Measurements from ENCODE around the gene CASZ1. TPM values are rescaled to one million over a fixed set of nuclear protein-coding genes. Genes with fewer than 3 reads are reported as not detected.

CASZ1 gene
- total RNA-seq, 2 donors from 2014 or later, result 45.0 to 56.0 TPM

DNA sequence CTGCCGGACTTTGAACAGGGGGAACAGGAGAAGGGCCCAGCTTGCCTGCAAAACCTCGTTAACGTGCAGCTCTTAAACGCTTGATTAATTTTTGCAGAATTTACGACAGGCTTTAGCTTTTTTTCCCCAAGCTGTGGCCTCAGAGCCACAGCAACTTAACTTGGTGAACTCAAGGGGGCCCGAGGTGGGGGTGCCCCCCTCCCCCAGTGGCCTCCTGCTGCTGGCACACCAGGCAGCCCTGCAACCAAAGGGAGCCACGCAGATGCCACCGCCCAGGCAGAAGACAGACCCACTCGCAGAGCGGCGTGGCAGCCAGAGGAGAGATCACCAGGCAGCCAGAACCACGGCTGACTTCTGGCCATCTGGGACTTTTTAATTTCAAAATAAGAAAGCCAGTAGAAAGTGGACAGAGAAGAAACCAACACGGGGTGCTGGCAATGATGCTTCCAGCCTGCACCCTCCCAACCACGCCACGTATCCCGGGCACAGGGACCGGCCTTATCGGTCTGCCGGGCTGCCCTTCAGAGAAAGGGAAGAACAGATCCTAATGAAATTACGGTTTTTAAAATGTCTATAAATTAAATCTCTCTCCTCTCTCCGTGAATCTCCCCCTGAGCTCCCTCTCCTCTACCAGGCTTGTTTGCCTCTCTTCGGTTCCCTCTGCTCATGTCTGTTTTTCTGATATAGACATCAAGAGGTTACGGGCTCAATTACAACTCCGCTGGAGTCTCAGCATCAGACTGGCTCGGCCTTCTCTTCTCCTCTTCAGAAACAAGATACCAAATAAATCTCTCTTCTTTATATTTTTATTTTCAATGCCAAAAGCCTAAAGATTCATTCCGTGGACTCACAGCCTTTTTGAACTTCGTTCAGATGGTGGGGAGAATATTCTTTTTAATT, 6.4 kb downstream of the CASZ1 start:
- no peaks in the 10 kb centered on the region for H3K9me3 ChIP-seq
- peaks cover 3% of the 10 kb centered on the region for H3K27me3 ChIP-seq
- H3K4me1 ChIP-seq, result no peaks in the 10 kb centered on the region
- TF ChIP-seq, protein P1, sequence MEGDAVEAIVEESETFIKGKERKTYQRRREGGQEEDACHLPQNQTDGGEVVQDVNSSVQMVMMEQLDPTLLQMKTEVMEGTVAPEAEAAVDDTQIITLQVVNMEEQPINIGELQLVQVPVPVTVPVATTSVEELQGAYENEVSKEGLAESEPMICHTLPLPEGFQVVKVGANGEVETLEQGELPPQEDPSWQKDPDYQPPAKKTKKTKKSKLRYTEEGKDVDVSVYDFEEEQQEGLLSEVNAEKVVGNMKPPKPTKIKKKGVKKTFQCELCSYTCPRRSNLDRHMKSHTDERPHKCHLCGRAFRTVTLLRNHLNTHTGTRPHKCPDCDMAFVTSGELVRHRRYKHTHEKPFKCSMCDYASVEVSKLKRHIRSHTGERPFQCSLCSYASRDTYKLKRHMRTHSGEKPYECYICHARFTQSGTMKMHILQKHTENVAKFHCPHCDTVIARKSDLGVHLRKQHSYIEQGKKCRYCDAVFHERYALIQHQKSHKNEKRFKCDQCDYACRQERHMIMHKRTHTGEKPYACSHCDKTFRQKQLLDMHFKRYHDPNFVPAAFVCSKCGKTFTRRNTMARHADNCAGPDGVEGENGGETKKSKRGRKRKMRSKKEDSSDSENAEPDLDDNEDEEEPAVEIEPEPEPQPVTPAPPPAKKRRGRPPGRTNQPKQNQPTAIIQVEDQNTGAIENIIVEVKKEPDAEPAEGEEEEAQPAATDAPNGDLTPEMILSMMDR (IDR thresholded peaks at IDR 0.05), result no peak
- intact Hi-C loops (cut with DNase I), result loop anchor here (5.0 kb wide), 1 partner anchor 103 kb away; no protein-coding TSS in a partner anchor
- H3K36me3 ChIP-seq, result no peaks in the 10 kb centered on the region
- no peak for DNase-seq
- H3K4me3 ChIP-seq, result no peak overlapping the region
- no peak overlapping the region for H3K27ac ChIP-seq
- H3K9ac ChIP-seq (ENCODE audit: low read depth in 2 of 2, low read length in 2 of 2), result no peak overlapping the region

DNA sequence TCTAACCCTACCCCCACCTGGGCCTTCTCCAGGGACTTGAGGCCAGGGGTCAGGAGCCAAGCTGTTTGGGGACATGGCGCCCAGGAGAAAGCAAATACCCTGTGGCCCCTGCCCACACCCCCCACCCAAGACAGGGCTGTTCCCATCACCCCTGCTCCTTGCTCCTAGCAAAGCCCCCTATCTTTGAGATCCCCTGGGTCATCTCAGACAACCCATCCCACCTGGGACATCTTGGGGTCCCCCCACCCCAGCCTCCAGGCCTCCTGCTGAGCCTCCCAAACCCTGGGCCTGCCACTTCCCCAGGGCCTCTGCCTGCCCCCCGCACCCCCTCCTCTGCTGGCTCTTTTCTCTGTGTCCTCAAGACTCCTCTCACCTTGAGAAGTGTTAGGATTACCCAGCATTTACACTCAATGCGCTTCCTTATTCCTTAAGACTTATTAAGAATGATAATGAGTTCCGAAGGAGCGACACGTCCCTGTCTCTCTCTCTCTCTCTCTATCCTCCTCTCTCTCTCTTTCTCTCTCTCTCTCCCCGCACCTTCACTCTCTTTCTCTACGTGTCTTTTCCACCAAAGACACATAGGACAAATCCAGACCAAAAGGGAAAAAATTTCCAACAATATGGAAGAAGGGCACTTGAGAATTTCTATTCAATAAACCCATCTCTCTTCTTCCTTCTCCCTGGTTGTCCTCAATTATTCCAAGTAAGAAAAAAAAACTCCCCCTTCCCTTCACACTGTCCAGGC, 7.2 kb downstream of the CASZ1 start:
- Histone ChIP-seq H3K9ac (ENCODE audit: low read depth in 2 of 2, low read length in 2 of 2) (no peak overlapping the region), H3K4me1 (no peaks in the 10 kb centered on the region), H3K27me3 (peaks cover 3% of the 10 kb centered on the region), H3K27ac (no peak overlapping the region), H3K9me3 (no peaks in the 10 kb centered on the region), H3K36me3 (no peaks in the 10 kb centered on the region), H3K4me3 (no peak overlapping the region)
- no peak for DNase-seq
- intact Hi-C loops (cut with DNase I), result no loop called here
- TF ChIP-seq, protein P1 (IDR thresholded peaks at IDR 0.05), result no peak

DNA sequence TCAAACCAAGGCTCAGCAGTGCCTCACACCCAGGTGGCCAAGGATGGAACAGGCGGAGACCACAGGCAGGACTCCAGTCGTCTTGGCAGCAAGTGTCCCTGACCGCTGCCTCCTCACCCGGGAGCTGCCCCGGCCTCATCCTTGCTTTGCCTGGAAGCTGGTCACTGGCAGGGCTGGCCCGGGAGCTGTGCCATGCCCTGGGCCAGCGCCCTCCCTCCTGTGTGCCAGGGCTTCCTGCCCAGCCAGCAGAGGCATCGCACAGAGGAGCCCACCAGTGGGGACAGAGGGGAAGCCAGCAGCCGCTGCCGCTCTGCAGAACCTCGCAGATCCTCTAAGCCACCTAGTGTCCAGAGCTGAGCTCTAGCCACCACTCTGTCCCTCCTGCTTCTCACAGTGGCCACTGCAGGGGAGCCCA, 7.8 kb downstream of the CASZ1 start:
- Histone ChIP-seq H3K36me3 (no peaks in the 10 kb centered on the region), H3K27ac (no peak overlapping the region), H3K4me1 (no peaks in the 10 kb centered on the region), H3K27me3 (peaks cover 3% of the 10 kb centered on the region), H3K9ac (ENCODE audit: low read depth in 2 of 2, low read length in 2 of 2) (peak overlapping the region in 1 of 2 donors; percentile 28), H3K9me3 (no peaks in the 10 kb centered on the region), H3K4me3 (no peak overlapping the region)
- intact Hi-C loops (cut with DNase I), result no loop called here
- TF ChIP-seq, protein P1 (IDR thresholded peaks at IDR 0.05), result no peak
- DNase-seq, result no peak

DNA sequence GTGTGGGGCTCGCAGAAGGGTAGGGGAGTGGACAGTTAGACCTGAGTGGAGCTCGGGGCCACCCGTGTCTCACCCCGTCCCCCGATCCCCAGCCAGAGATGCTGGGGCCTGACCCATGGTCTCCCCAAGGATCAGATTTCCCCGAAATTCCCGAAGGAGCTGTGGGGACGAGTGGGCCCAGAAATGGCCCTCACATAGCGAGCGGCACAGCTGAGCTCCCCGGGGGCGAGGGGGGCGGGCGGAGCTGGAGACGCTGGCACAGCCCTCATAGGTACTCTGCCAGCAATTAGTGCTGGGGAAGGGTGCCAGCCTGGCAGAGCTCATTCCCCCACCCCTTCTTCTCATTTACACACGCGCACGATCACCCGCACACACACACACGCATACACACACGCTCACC, 9.2 kb downstream of the CASZ1 start:
- H3K27me3 ChIP-seq, result peaks cover 3% of the 10 kb centered on the region
- no peaks in the 10 kb centered on the region for H3K9me3 ChIP-seq
- intact Hi-C loops (cut with DNase I), result no loop called here
- H3K4me3 ChIP-seq, result no peak overlapping the region
- no peak for DNase-seq
- H3K9ac ChIP-seq (ENCODE audit: low read depth in 2 of 2, low read length in 2 of 2), result no peak overlapping the region
- no peak overlapping the region for H3K27ac ChIP-seq
- no peaks in the 10 kb centered on the region for H3K4me1 ChIP-seq
- TF ChIP-seq, protein P1 (IDR thresholded peaks at IDR 0.05), result no peak
- no peaks in the 10 kb centered on the region for H3K36me3 ChIP-seq

DNA sequence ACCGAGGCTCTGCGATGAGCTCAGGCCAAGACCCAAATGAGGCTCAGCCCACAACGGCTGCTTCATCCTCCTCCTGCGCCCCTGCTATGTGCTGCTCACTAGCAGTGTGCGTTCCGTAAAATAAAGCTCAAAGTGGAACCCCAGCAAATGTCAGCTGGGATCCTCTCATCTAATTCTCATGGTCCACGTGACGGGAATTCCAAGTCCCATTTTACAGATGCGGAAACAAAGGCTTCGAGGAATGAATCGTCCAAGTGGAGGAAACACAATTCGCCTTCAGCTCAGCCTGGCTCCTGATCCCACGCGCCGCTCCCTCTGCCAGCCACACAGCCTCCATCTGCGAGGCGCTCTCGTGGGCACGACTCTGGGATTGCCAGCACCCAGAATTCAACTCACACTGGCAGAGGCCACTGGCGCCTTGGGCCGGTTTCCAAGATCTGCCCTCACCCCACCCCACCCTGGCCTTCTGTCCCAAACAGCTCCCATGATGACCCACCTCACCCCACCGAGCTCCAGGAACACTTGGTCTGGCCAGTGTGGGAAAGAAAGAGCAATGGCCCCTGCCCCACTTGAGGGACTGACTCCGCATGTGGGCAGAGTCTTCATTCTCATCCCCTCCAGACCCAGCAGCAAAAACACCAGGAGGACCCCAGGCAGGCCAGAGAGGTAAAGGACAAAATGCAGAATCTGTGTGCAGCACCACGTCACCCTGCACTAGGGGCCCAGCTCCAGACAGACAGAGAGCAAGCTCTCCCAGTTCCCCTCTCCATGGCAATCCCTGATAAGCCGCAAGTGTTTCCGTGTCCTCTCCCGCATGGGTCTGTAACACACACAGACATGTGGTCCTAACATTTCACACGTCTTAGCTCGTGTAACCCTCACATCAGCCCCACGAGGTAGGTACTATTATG, 10.5 kb downstream of the CASZ1 start:
- Histone ChIP-seq H3K27me3 (peaks cover 3% of the 10 kb centered on the region), H3K9me3 (no peaks in the 10 kb centered on the region), H3K27ac (no peak overlapping the region), H3K4me1 (no peaks in the 10 kb centered on the region), H3K9ac (ENCODE audit: low read depth in 2 of 2, low read length in 2 of 2) (no peak overlapping the region), H3K36me3 (no peaks in the 10 kb centered on the region), H3K4me3 (no peak overlapping the region)
- intact Hi-C loops (cut with DNase I), result no loop called here
- TF ChIP-seq, protein P1 (IDR thresholded peaks at IDR 0.05), result no peak
- no peak for DNase-seq

All from colonic mucosa (tissue), 4 donors.